Stimulated activated CD8-positive, alpha-beta memory T cell treated with anti-CD3 and anti-CD28 coated beads, Interleukin-12 subunit alpha, Interleukin-12 subunit beta, amount 100 ng/mL, for 24 hours (primary cell): ENCODE data around the gene GATA6.
"Not testable (repeated sequence)": the region's sequence is repeated elsewhere in the genome, so short reads cannot be mapped to it uniquely, and the experiment has no call there.

Experiments used
- DNase-seq: peaks from one replicate; pipeline ENCODE4 v3.0.0-alpha.2; 2020; ENCODE audit errors: extremely low read depth

GATA6 gene

DNA sequence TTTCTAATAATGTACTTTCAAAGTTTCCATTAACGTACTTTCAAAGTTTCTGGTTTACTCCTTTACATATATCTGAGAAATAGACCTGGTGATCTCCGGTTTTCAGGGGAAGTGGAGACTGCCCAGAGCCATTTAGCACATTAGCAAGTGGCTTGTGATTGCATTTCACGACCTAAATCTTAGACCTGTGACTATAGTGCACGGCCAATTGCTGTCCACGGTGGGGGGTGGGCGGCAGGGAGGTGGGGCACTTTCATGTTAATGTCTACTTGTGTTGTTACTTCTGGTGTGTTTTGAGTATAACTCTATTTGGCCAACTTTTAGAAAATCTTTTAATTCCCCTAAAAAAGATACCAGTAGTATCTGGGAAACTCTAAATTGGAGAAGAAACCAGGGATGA, 11.3 kb downstream of the GATA6 start:
- no peak for DNase-seq

DNA sequence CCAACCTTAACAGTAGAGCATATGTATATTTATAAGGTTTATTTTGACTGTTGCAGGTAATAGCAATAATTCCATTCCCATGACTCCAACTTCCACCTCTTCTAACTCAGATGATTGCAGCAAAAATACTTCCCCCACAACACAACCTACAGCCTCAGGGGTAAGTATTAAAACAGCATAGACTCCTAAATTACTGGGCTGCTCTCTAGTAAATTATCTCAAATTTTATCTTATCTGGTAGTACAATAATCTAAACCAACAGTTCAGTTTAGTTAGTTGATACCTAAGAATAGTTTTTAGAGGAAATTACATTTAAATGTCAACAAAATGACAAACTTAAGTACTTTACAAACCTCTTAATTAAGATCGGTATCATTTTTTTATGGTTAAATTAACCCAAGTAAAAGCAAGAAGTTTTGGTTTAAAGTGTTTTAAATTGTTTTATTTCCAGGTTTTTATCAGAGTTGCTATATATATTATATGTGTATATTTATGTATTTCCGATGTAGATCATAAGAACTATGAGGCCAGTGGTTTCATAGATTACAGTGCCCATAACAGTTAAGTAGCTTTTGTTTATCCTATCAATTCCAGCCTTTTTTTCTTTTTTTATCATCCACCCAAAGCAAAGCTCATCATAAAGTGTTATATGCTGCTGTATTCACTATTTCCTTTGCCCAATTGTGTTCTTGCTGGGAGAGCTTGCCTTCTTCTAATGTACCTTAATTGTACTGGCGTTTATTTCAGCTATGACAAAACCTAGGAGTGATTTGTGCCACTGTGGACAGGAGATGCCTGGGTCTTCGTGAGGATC, 13.7 kb downstream of the GATA6 start:
- DNase-seq, result no peak

DNA sequence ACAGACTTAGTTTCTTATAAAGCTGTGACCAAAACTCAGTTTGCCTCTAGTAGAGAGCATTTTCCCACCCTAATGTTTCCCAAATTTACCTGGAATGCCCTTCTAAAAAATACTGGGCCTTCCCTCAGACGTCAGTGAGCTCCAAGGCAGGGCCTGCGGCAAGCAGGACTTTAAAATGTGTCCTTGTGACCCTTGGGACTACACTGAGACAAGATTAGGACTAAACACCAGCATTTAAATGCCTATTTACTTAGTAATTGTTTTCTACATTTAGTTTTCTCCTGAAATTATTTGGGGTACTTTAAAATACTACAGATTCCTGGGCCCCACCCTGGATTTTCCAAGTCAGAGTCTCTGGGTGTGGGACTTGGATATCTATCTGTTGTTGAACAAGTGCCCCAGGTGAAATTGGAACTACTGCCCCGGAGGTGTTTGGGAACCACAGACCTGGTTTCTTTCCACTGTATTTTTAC, 14.3 kb downstream of the GATA6 start:
- DNase-seq, result no peak

- not testable (repeated sequence) for DNase-seq
Observed at GRCh38 chr18:22184573-22184972, 15.2 kb downstream of the GATA6 start.

GRCh38 chr18:22185273-22185672, 15.9 kb downstream of the GATA6 start:
- DNase-seq, result no peak

GRCh38 chr18:22185771-22186386, 16.5 kb downstream of the GATA6 start:
- DNase-seq, result no peak

- DNase-seq, result no peak
Observed at GRCh38 chr18:22186484-22186971, 17.1 kb downstream of the GATA6 start.

DNA sequence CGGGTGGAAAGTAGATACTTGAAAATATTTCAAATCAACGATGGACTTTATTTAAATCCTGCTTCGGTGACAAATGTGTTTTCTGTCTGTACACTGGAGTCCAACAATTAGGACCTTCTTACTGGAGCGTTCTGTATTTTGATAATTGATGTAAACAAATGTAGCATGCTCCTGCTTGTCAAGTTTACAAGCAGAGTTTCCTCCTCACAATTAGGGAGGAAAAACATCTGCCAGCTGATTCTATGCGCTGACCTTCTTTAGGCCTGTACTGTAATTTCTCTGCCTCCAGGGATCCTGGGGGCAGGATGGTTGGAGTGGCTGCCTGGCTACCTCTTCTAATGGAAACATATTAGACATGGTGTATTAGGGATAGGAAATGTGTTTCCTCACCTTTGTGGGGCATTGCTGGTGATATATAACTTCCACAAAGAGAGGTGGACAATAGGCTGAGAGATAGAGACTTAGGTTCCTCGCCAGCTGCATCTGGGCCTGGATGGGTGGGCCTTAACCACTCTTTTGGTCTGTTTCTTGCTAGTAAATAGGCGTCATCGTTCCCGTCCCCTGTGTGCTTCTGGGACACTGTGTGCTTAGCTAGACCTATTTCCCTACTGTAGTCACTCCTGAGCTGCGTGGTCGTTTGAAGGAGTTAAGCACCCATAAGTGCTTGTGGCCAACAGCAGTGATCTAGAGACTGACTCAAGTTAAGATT, 19.3 kb downstream of the GATA6 start:
- no peak for DNase-seq

- DNase-seq, result no peak
Observed at GRCh38 chr18:22189449-22190166, 20.2 kb downstream of the GATA6 start.

DNA sequence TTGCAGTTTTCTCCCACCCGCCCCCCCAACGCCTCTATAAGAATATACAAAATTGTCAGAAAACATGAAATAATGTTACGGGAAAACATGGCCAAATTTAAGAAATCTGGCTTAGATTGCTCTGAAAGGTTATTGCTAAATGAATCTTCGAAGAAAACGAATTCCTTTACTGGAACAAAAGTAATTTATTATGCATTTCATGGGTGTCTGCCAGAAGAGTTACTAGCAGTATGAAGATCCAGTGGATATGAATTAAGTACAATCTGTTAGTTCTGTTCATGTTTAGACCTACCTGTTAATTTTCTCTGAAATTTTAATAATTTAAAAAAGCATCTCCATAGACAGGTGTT, 21.9 kb downstream of the GATA6 start:
- no peak for DNase-seq

DNA sequence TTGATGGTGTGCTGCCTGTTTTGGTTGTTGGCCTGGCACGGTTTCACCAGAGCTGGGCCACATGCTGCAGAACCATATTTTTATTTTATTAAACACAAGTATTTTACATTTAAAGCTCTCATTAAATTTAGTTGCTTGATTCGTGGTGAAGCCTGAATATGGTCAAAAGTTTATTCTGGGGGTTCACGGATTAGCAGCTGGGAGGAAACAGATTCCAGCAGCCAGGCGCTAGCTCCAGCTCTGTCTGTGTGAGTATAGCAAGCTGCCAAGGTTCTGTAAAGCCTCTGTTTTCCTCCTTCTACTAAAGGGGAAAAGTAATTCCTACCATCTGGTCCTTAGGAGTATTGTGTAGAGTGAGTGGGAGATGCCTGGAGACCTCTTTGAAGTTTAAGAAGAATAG, 22.5 kb downstream of the GATA6 start:
- DNase-seq, result no peak

DNA sequence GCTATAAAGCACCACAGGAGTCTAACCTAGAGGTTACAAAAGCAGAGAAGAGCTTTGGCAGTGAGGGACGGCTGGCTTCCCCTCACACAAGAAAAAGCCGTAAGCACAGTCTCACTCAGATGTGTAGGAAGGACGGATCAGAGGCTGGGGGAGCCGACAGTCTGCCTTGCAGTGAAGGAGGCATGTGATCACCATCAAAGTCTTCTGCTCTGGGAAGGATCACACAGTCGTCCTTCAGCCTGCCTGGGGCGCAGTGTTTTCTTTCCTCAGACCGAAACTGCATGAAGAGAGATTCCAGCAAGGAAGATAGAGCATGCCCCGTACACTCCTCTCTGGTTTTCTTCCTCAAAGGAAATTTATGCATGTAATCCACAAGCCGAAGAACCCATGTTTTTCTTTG, 24.1 kb downstream of the GATA6 start:
- no peak for DNase-seq

DNA sequence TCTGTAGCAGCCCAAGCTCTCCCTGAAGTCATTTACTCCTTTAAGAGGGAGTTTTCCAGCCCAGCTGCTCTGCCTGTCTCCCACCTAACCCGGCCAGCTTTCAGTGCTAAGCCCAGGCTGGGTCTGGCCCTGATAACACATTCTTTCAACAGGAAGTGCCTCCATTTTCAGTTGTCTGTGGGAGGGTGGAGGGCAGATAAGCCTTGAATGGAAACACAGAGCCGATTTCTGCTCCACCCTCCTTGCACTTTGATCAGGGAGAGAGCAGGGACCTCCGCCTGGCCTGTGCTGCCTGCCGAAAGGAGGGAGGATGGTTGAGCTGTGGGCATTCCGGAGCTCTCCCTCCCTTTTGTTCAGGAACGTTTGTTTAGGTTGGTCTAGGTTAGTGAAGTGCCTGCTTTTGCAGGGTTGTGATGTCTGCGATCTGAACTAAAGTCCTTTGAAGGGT, 24.8 kb downstream of the GATA6 start:
- DNase-seq, result no peak

DNA sequence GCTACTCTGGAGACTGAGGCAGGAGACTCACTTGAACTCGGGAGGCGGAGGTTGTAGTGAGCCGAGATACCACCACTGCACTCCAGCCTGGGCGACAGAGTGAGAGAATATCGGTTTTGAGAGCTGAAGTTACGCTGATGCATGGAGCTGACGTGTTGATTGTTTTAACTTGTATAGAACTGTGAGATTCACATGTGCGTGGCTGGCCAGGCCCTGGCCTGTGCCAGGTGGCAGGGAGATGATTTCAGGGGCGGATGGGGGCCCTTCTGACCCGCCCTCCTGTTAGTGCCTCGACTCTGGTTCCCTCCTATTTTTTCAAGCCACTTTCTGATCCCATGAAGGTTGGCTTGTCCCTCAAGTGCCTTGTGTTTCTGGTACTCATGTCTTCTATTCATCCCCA, 25.7 kb downstream of the GATA6 start:
- DNase-seq, result no peak

DNA sequence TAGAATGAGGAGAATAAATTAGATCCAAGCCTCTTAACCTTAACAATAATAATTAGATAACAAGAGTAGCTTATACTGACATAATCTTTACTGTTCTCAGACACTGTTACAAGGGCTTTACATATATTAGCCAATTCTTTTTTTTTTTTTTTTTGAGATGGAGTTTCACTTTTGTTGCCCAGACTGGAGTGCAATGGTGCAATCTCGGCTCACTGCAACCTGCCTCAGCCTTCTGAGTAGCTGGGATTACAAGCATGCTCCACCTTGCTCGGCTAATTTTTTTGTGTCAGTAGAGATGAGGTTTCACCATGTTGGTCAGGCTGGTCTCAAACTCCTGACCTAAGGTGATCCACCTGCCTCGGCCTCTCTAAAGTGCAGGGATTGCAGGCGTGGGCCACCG, 27.6 kb downstream of the GATA6 start:
- not testable (repeated sequence) for DNase-seq

GRCh38 chr18:22197668-22198067, 28.3 kb downstream of the GATA6 start:
- DNase-seq, result no peak

GRCh38 chr18:22198163-22198562, 28.8 kb downstream of the GATA6 start:
- no peak for DNase-seq

DNA sequence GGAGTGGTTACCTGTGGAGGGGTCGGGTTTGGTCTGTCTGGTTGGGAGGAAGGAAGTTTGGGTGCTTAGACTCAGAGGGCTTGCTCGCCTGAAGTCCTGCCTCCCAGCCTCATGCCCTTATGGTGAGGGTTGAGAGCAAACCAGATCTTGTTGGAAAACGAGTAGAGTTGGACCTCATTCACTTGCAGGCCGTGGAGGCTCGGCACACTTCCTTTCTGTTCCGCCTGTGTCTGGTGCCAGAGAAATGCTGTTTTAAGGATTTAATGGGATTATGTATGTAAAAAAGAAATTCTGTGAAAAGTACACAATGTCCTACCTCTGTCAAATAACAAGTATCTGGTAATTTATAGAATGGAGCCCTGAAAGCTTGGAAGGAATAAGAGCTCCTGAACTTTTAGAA, 29.6 kb downstream of the GATA6 start:
- no peak for DNase-seq

- DNase-seq, result no peak
Observed at GRCh38 chr18:22200611-22201225, 31.3 kb downstream of the GATA6 start.

DNA sequence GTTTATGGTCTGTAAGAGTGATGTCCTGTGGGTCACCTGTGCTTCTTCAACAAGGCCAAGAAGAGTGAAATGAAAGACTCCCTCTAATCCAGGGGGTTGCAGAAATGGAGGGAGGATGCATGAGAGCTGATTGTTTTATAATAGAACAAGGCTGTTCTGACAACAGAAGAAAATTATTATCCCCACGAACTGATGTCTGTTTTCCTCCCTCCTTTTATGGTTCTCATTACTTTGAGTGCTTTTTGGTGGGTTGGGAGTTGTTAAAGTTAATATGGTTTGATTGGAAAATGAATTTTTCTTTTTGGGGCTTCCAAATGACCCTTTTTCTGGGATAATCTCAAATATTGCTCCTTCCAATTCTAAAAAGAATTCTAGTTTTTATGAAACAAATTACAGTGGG, 33.6 kb downstream of the GATA6 start:
- no peak for DNase-seq

GRCh38 chr18:22203536-22204213, 34.3 kb downstream of the GATA6 start:
- no peak for DNase-seq
